Stimulated activated CD4-positive, alpha-beta T cell treated with anti-CD3 and anti-CD28 coated beads, Interleukin-15, amount 100 ng/mL, for 1 hour (primary cell): ENCODE results near the gene TPSD1.
"Not testable (repeated sequence)": the region's sequence is repeated elsewhere in the genome, so short reads cannot be mapped to it uniquely, and the experiment has no call there.

Experiments used
- DNase-seq, 2 donors: peaks; one replicate each; pipeline ENCODE4 v3.0.0-alpha.2; 2020; ENCODE audit warnings: low read depth in 1 of 2, low spot score in 1 of 2

Gene TPSD1

GRCh38 chr16:1240436-1240835 lies 15.4 kb upstream of the TPSD1 start, which contains the start of gene TPSAB1:
Gene TPSAB1, plus strand, starts transcription at chr16:1240705. Its CDS starts 234 bp downstream, at chr16:1240939.
- DNase-seq, result not testable (repeated sequence)

- DNase-seq, result not testable (repeated sequence)
Measured at GRCh38 chr16:1241081-1241480, 14.8 kb upstream of the TPSD1 start.

GRCh38 chr16:1243363-1243762 lies 12.5 kb upstream of the TPSD1 start:
- not testable (repeated sequence) for DNase-seq

GRCh38 chr16:1243907-1244850 lies 11.7 kb upstream of the TPSD1 start:
- not testable (repeated sequence) for DNase-seq

GRCh38 chr16:1244881-1245280 lies 11.0 kb upstream of the TPSD1 start:
- no peak for DNase-seq

- DNase-seq, result no peak
Measured at GRCh38 chr16:1245452-1246020, 10.3 kb upstream of the TPSD1 start.

GRCh38 chr16:1247903-1248537 lies 7.8 kb upstream of the TPSD1 start:
- not testable (repeated sequence) for DNase-seq

GRCh38 chr16:1249031-1249755 lies 6.7 kb upstream of the TPSD1 start:
- not testable (repeated sequence) for DNase-seq

GRCh38 chr16:1253701-1254364 lies 2.0 kb upstream of the TPSD1 start:
- not testable (repeated sequence) for DNase-seq

- DNase-seq, result not testable (repeated sequence)
Measured at GRCh38 chr16:1254821-1255220, 1.0 kb upstream of the TPSD1 start.

GRCh38 chr16:1256296-1256873 lies 516 bp downstream of the TPSD1 start:
- not testable (repeated sequence) for DNase-seq

- DNase-seq, result no peak
Measured at GRCh38 chr16:1256874-1257322, 1.0 kb downstream of the TPSD1 start.

GRCh38 chr16:1257561-1258224 lies 1.8 kb downstream of the TPSD1 start:
- no peak for DNase-seq

- DNase-seq, result no peak
Measured at GRCh38 chr16:1258225-1258600, 2.3 kb downstream of the TPSD1 start.

- no peak for DNase-seq
Measured at GRCh38 chr16:1258906-1259759, 3.3 kb downstream of the TPSD1 start.

GRCh38 chr16:1259760-1260068 lies 3.8 kb downstream of the TPSD1 start:
- DNase-seq, result no peak

- DNase-seq, result no peak
Measured at GRCh38 chr16:1260101-1260680, 4.3 kb downstream of the TPSD1 start.

GRCh38 chr16:1261131-1261892 lies 5.4 kb downstream of the TPSD1 start:
- no peak for DNase-seq
